PC-3 (cell line): Measurements from ENCODE around the gene INO80B. TPM values are rescaled to one million over a fixed set of nuclear protein-coding genes. Genes with fewer than 3 reads are reported as not detected.

ENCODE experiments used
- ATAC-seq: fragments of 200-7000 bp; cut with Tn5 transposase; 2 replicates; pipeline ENCODE4 v1.9.1; 2020; ENCODE audit warnings: mild to moderate bottlenecking, moderate library complexity
- BruUV-seq: library from RNA; stranded (reverse); fragments of 400-500 nt; replicated peaks from 2 replicates; lab custom pipeline; 2021; lab: Mats Ljungman, UMichigan
- CTCF ChIA-PET: fragments of 300-600 bp; sonication (Branson Sonifier 250); formaldehyde crosslinking; loops from one replicate; lab custom pipeline; 2022; ENCODE audit warnings: antibody characterized with exemption; lab: Charles Lee
- POLR2A ChIA-PET: fragments of 300-600 bp; sonication (Branson Sonifier 250); formaldehyde crosslinking; loops from one replicate; lab custom pipeline; 2022; ENCODE audit warnings: antibody characterized with exemption; ENCODE audit not compliant: unreplicated experiment; lab: Charles Lee
- DNase-seq: peaks from one replicate; pipeline ENCODE4 v3.0.0-alpha.2; 2015
- H2AFZ ChIP-seq: fragments of 300-600 bp; sonication (generic); 2 replicates; pipeline ENCODE4 v1.6.0; 2016; ENCODE audit warnings: antibody characterized with exemption, low read length
- H3F3A ChIP-seq: fragments of 300-600 bp; sonication (generic); one replicate; pipeline ENCODE4 v1.6.0; 2017; ENCODE audit warnings: antibody characterized with exemption, low read length, control low read depth, mild to moderate bottlenecking; ENCODE audit not compliant: unreplicated experiment
- H3K27ac ChIP-seq: fragments of 300-600 bp; sonication (generic); 2 replicates; pipeline ENCODE4 v1.5.1; 2016; ENCODE audit warnings: mild to moderate bottlenecking, low read length
- H3K27me3 ChIP-seq: fragments of 300-600 bp; sonication (generic); 2 replicates; pipeline ENCODE4 v1.6.1; 2016; ENCODE audit warnings: low read length, mixed read lengths
- H3K36me3 ChIP-seq: fragments of 300-600 bp; sonication (generic); 2 replicates; pipeline ENCODE4 v1.6.1; 2016; ENCODE audit warnings: low read depth, mixed run types, low read length, mixed read lengths
- H3K4me1 ChIP-seq: fragments of 300-600 bp; sonication (generic); 2 replicates; pipeline ENCODE4 v1.5.1; 2016; ENCODE audit warnings: low read length; ENCODE audit not compliant: insufficient read depth
- H3K4me2 ChIP-seq: fragments of 300-600 bp; sonication (generic); 2 replicates; pipeline ENCODE4 v1.6.0; 2016; ENCODE audit warnings: low read length
- H3K4me3 ChIP-seq: fragments of 300-600 bp; sonication (generic); 2 replicates; pipeline ENCODE4 v1.5.1; 2016; ENCODE audit warnings: mild to moderate bottlenecking, low read length, mixed read lengths
- H3K79me2 ChIP-seq: fragments of 300-600 bp; sonication (generic); 2 replicates; pipeline ENCODE4 v1.6.1; 2017; ENCODE audit warnings: low read length, mixed read lengths
- H3K9ac ChIP-seq: fragments of 300-600 bp; sonication (generic); 2 replicates; pipeline ENCODE4 v1.6.0; 2016; ENCODE audit warnings: mild to moderate bottlenecking, low read length
- H3K9me2 ChIP-seq: fragments of 300-600 bp; sonication (generic); replicated peaks from 2 replicates; pipeline ENCODE4 v1.6.1; 2016; ENCODE audit warnings: mixed run types, low read length, mixed read lengths
- H3K9me3 ChIP-seq: fragments of 300-600 bp; sonication (generic); 2 replicates; pipeline ENCODE4 v1.6.1; 2016; ENCODE audit warnings: low read length, mixed read lengths
- H4K20me1 ChIP-seq: fragments of 300-600 bp; sonication (generic); 2 replicates; pipeline ENCODE4 v1.6.1; 2016; ENCODE audit warnings: low read length, mixed read lengths
- EZH2 ChIP-seq: fragments of 300-600 bp; sonication (generic); IDR thresholded peaks from one replicate; pipeline ENCODE4 v1.6.1; 2017; ENCODE audit warnings: antibody characterized with exemption, mild to moderate bottlenecking, low read length; ENCODE audit not compliant: unreplicated experiment
- EZH2phosphoT487 ChIP-seq: fragments of 300-600 bp; sonication (generic); IDR thresholded peaks from 2 replicates; pipeline ENCODE4 v1.6.1; 2018; ENCODE audit warnings: mild to moderate bottlenecking, antibody characterized with exemption, low read length, borderline replicate concordance
- intact Hi-C: fragments of 100-400 bp; cut with micrococcal nuclease; formaldehyde crosslinking; loops from 2 replicates; pipeline ENCODE4 v1.9.0; 2023
- total RNA-seq: library from RNA; depleted of rRNA; stranded (reverse); fragments of >200 nt; gene quantifications from 2 replicates; pipeline ENCODE4 v1.2.3, GENCODE V29; 2014
- TF ChIP-seq, protein P1 (sequence below): fragments of 300-600 bp; sonication (generic); conservative IDR thresholded peaks from 2 replicates; pipeline ENCODE4 v1.5.1; 2017; ENCODE audit warnings: antibody characterized with exemption, low read depth, mild to moderate bottlenecking, low read length

INO80B gene
- total RNA-seq, 1 experiment from 2014 or later: 26.2 TPM

DNA sequence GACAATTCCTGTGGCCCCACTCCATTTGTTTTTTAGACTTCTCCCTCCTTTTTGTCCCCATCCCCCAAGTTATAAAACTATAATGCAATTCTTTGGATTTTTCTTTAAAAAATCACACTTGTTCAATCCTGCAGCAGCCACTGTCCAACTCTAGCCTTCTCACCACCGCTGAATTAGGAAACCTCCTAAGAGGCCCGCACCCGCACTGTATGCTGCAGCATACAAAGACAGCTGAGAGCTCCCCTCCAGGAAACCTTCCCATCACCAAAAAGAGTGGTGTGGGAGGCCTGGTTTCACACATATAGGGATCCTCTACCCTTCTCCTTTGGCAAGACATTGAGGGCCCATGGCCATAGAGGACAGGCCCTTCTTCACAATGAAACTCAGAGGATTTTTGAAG, 49.7 kb downstream of the INO80B start:
- no peaks in the 10 kb centered on the region for H4K20me1 ChIP-seq
- H3K36me3 ChIP-seq: peaks cover 7% of the 10 kb centered on the region
- H3K9ac ChIP-seq: no peak overlapping the region
- ChIA-PET POLR2A (no interaction called here), CTCF (no interaction called here)
- no peak overlapping the region; the same call in 1 of the 2 replicates for H3K4me2 ChIP-seq
- no peak for TF ChIP-seq EZH2phosphoT487
- no peak for TF ChIP-seq EZH2
- TF ChIP-seq, protein P1, sequence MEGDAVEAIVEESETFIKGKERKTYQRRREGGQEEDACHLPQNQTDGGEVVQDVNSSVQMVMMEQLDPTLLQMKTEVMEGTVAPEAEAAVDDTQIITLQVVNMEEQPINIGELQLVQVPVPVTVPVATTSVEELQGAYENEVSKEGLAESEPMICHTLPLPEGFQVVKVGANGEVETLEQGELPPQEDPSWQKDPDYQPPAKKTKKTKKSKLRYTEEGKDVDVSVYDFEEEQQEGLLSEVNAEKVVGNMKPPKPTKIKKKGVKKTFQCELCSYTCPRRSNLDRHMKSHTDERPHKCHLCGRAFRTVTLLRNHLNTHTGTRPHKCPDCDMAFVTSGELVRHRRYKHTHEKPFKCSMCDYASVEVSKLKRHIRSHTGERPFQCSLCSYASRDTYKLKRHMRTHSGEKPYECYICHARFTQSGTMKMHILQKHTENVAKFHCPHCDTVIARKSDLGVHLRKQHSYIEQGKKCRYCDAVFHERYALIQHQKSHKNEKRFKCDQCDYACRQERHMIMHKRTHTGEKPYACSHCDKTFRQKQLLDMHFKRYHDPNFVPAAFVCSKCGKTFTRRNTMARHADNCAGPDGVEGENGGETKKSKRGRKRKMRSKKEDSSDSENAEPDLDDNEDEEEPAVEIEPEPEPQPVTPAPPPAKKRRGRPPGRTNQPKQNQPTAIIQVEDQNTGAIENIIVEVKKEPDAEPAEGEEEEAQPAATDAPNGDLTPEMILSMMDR: no peak
- no peak overlapping the region for H3K27ac ChIP-seq
- H3K79me2 ChIP-seq: peaks cover 22% of the 10 kb centered on the region
- BruUV-seq: no TSS peak
- H3K4me3 ChIP-seq: no peak overlapping the region
- no peaks in the 10 kb centered on the region for H3K27me3 ChIP-seq
- no peaks in the 10 kb centered on the region for H3K9me3 ChIP-seq
- intact Hi-C loops: no loop called here
- ATAC-seq (no peak), DNase-seq (no peak)
- H3K9me2 ChIP-seq: no peaks in the 10 kb centered on the region
- no peak overlapping the region for H2AFZ ChIP-seq
- peaks cover 18% of the 10 kb centered on the region for H3K4me1 ChIP-seq
- no peaks in the 10 kb centered on the region for H3F3A ChIP-seq

GRCh38 chr2:74505448-74506246, 50.8 kb downstream of the INO80B start:
- ChIA-PET POLR2A (no interaction called here), CTCF (no interaction called here)
- H3K9me2 ChIP-seq: no peaks in the 10 kb centered on the region

More at GRCh38 chr2:74505448-74506246, 50.8 kb downstream of the INO80B start:
- Histone ChIP-seq H2AFZ (no peak overlapping the region), H3K36me3 (peaks cover 7% of the 10 kb centered on the region), H3K79me2 (peaks cover 22% of the 10 kb centered on the region), H3K27me3 (no peaks in the 10 kb centered on the region), H3K4me3 (peak overlapping the region; percentile 95), H3K9ac (no peak overlapping the region), H4K20me1 (no peaks in the 10 kb centered on the region), H3K4me2 (peak overlapping the region; percentile 93), H3F3A (no peaks in the 10 kb centered on the region), H3K4me1 (peaks cover 18% of the 10 kb centered on the region), H3K27ac (no peak overlapping the region), H3K9me3 (no peaks in the 10 kb centered on the region)
- BruUV-seq: no TSS peak
- intact Hi-C loops: loop anchor here (2.0 kb wide), 1 partner anchor 51 kb away; the partner anchor contains the start of gene INO80B
- no peak for TF ChIP-seq EZH2
- no peak for TF ChIP-seq EZH2phosphoT487
- TF ChIP-seq, protein P1: no peak
- ATAC-seq (no peak), DNase-seq (no peak)
